NB4 (cell line): ENCODE measurements around the gene SLC22A23.

Source experiments
- DNase-seq: peaks from one replicate; pipeline ENCODE4 v3.0.0; 2010; ENCODE audit warnings: low read depth
- H3K4me3 ChIP-seq: one replicate; pipeline ENCODE4 v1.5.1; 2011; ENCODE audit warnings: mild to moderate bottlenecking, low read depth, low read length, moderate library complexity
- MYC ChIP-seq: IDR thresholded peaks from 2 replicates; pipeline ENCODE4 v1.6.1; 2011; ENCODE audit warnings: low read depth, low read length
- POLR2A ChIP-seq: IDR thresholded peaks from 2 replicates; pipeline ENCODE4 v1.6.1; 2011; ENCODE audit warnings: mild to moderate bottlenecking; ENCODE audit not compliant: insufficient read length; ENCODE audit errors: extremely low read depth
- TF ChIP-seq, protein P1 (sequence below): IDR thresholded peaks from 2 replicates; pipeline ENCODE4 v1.6.1; 2011; ENCODE audit warnings: low read depth, low read length
- TF ChIP-seq, protein P2 (sequence below): IDR thresholded peaks from one replicate; pipeline ENCODE4 v1.5.1; 2012; ENCODE audit warnings: low read depth, low read length

Gene SLC22A23

DNA sequence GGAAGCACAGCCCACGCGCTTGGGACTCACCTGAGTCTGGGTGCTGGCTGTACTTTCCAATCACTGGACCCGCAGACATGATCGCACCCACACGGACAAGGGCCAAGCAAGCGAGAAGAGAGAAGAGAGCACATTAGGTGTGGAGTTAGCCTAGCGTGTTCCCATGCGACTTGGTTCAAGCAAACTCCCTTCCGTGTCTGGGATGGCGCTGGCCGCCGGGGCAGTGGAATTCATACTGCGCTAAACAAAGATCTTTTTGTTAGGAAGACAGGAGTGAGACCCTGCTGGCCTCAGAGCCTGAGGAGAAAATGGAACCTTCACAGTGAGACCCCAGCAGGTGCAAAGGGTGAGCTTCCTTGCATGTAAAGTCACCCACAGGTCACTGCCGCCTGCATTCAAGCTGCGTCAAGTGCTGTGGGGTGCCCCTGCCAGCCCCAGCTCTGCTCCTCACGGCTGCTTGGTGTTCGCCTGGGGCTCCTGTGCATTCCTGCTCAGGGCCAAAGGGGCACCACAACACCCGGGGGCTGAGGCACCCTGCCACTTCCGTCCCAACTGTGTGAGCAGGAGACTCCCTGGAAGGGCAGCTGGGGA, 171.7 kb downstream of the SLC22A23 start:
- H3K4me3 ChIP-seq, result no peak overlapping the region
- TF ChIP-seq POLR2A (no peak), MYC (no peak)
- TF ChIP-seq, protein P1, sequence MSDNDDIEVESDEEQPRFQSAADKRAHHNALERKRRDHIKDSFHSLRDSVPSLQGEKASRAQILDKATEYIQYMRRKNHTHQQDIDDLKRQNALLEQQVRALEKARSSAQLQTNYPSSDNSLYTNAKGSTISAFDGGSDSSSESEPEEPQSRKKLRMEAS, result no peak
- TF ChIP-seq, protein P2, sequence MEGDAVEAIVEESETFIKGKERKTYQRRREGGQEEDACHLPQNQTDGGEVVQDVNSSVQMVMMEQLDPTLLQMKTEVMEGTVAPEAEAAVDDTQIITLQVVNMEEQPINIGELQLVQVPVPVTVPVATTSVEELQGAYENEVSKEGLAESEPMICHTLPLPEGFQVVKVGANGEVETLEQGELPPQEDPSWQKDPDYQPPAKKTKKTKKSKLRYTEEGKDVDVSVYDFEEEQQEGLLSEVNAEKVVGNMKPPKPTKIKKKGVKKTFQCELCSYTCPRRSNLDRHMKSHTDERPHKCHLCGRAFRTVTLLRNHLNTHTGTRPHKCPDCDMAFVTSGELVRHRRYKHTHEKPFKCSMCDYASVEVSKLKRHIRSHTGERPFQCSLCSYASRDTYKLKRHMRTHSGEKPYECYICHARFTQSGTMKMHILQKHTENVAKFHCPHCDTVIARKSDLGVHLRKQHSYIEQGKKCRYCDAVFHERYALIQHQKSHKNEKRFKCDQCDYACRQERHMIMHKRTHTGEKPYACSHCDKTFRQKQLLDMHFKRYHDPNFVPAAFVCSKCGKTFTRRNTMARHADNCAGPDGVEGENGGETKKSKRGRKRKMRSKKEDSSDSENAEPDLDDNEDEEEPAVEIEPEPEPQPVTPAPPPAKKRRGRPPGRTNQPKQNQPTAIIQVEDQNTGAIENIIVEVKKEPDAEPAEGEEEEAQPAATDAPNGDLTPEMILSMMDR, result no peak

DNA sequence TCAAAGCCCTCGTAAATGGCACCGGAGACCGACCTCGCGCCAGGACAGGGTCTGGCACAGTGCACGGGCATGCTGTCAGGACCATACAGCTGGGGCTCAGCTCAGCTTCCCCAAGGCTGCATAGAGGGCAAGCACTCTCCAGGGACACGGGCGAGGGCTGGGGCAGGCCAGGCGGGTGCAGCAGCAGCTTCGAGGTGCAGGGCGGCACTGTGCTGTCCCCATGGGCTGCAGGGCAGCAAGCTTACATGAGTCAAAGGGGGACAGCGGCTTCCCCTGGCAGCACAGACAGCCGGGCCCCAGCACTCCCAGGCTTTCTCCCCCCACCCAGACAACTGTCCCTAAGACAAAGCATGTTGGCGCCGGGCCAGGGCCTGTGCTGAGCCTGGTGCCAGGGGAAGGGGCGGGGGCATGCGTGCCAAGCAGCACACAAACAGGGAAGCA, 172.4 kb downstream of the SLC22A23 start:
- no peak for DNase-seq
- TF ChIP-seq, protein P2, result no peak
- no peak overlapping the region for H3K4me3 ChIP-seq

More for the DNA sequence above, 171.7 kb downstream of the SLC22A23 start:
- no peak for DNase-seq

DNA sequence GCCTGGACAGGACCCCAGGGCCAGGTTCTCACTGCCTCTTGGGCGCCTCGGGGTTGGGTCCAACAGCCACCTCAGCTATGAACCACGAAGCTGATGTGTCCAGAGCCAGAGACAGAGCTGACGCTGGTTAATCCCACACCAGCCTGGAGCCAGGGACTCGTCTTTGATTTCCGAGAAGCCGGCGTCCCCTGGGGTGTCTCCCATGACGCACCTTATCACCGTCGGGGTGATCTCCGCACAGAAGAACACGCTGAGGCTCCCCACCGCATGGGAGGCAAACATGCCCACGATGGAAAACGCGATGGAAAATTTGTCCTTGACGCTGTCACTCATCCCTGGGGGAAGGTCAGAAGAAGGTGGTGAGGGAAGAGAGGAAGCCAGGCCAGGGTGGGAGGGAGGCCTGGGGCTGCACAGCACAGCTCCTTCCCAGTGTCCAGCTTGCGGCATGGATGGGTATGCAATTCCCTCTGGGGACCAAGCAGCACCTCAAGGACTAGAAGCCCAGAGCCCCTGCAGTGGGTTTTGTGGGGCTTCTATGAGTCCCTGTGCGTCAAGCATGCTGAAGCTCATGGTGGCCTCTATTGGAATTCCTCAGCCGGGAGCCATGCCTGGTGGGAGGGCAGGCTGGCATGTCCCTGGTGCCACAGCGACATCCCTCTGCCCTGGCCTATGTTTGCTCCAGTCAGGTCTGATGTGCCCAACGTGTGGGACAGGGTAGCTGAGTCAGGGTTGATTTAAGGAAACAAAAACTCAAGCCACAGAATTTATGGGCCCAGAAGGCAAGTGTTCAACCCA, 173.0 kb downstream of the SLC22A23 start:
- no peak for TF ChIP-seq MYC
- TF ChIP-seq, protein P2, result no peak
- no peak for TF ChIP-seq POLR2A
- TF ChIP-seq, protein P1, result no peak
- no peak overlapping the region for H3K4me3 ChIP-seq
- DNase-seq, result no peak

DNA sequence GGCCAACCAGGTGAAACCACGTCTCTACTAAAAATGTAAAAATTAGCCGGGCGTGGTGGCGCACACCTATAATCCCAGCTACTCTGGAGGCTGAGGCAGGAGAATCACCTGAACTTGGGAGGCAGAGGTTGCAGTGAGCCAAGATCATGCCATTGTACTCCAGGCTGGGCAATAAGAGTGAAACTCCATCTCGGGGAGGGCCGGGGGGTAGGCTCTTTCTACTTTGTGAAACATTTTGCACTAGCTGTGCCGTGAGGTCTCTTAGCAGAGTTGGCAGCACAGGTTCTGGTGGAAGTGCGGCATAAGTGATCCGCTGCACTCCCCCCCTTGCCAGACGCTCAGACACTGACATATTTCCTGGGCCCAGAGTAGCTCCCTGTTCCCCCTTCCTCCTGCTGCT, 173.6 kb downstream of the SLC22A23 start:
- no peak overlapping the region for H3K4me3 ChIP-seq
- no peak for DNase-seq
- TF ChIP-seq, protein P2, result no peak
- TF ChIP-seq MYC, result no peak
- TF ChIP-seq POLR2A, result no peak
- TF ChIP-seq, protein P1, result no peak

DNA sequence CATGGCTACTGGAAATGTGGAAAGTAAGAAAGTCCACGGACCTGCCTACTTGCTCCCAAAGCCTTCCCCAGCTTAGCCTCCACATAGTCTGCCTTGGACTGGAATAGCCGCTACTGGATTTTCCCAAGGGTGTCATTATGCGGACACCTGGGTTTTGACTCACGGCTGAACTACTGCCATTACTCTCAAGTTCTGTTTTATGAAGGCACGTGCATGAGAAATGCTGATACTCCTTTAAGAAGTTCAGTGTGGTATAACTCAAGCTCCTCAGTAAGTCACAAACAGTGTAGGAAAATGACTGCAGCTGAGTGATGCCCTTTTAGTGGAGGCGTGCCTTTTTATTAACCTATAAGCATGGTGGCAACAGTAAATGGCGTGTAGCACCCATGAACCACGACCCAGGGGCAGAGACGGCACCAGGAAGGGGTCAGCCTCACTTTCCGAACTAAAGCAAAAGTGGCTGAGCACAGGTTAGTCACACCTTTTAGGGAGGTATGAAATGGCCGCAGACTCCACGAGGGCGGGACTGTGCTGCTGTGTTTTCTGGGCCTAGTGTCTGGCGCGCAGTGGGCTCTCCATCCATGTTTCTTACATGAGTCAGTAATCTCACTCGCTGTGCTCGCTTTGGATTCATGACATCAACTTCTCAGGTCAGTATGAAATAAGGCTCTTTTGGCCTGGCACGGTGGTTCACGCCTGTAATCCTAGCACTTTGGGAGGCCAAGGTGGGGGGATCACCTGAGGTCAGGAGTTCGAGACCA, 174.2 kb downstream of the SLC22A23 start:
- no peak for DNase-seq
- TF ChIP-seq, protein P1, result no peak
- TF ChIP-seq, protein P2, result no peak
- H3K4me3 ChIP-seq, result no peak overlapping the region
